ENCODE data around the gene PIP5KL1. TPM values are rescaled to one million over a fixed set of nuclear protein-coding genes. Genes with fewer than 3 reads are reported as not detected.
A peak's percentile ranks its signal among the peaks of the same experiment; 100 is the strongest.

Gene PIP5KL1
- total RNA-seq, 1 experiment from 2014 or later: 0.17 TPM

GRCh38 chr9:127904561-127905003, 26.0 kb downstream of the PIP5KL1 start:
- H3K36me3 Mint-ChIP-seq (ENCODE audit: insufficient read depth, unreplicated experiment): peaks cover 8% of the 10 kb centered on the region
- no TSS peak for BruUV-seq (replicated peaks)
- TF ChIP-seq, protein P1, sequence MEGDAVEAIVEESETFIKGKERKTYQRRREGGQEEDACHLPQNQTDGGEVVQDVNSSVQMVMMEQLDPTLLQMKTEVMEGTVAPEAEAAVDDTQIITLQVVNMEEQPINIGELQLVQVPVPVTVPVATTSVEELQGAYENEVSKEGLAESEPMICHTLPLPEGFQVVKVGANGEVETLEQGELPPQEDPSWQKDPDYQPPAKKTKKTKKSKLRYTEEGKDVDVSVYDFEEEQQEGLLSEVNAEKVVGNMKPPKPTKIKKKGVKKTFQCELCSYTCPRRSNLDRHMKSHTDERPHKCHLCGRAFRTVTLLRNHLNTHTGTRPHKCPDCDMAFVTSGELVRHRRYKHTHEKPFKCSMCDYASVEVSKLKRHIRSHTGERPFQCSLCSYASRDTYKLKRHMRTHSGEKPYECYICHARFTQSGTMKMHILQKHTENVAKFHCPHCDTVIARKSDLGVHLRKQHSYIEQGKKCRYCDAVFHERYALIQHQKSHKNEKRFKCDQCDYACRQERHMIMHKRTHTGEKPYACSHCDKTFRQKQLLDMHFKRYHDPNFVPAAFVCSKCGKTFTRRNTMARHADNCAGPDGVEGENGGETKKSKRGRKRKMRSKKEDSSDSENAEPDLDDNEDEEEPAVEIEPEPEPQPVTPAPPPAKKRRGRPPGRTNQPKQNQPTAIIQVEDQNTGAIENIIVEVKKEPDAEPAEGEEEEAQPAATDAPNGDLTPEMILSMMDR (IDR thresholded peaks at IDR 0.05; ENCODE audit: unreplicated experiment): no peak
- H3K4me1 Mint-ChIP-seq (ENCODE audit: low read depth, unreplicated experiment): peaks cover 8% of the 10 kb centered on the region
- intact Hi-C loops (cut with micrococcal nuclease; ENCODE audit: unreplicated experiment): no loop called here
- no peak for DNase-seq
- no peak overlapping the region for H3K27ac Mint-ChIP-seq (ENCODE audit: unreplicated experiment)
- CTCF ChIA-PET: no interaction called here
- H3K27me3 Mint-ChIP-seq (ENCODE audit: unreplicated experiment): no peaks in the 10 kb centered on the region
- no peak overlapping the region for H3K4me3 Mint-ChIP-seq (ENCODE audit: low read depth, unreplicated experiment)
- no peaks in the 10 kb centered on the region for H3K9me3 Mint-ChIP-seq (ENCODE audit: low read depth, unreplicated experiment)

DNA sequence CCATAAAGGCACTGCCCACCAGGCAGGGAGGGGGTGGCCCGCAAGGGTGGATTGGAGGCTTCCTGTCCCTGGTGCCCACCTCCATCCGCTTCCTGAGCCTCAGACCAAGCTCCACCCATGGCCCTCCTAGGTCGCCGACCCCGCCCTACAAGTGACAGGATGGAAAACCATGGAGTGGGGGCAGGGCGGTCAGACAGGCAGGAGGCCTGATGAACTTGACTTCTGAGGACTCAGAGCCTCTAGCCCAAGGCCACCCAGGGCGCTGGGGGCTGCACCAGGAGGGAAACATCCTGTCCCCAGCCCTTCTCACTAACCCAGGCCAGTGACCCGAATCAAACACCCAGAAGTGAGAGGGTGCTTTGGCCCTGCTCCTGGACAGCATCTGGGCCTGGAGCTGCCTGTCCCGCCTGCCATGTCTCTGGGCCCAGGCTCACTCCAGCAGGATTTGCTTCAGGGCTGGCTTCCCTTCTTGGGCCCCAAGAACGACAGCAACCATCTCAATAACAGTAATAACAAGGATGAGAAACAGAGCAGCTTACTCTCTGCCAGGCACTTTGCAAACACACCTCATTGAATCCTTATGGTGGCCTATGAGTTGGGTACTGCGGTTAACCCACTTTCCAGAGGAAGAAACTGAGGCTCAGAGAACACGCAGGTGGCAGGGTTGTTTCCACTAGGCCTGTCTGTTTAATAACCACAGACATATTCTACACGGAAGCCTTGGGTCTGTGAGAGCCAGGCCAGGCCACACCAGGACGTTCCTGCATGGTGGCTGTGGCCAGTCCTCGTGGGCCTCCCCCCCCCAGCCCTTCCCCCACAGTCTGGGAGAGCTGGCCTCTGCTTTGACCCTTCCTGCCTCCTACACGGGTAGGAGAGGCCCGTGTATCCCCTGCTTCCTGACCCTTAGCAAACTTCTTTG, 26.8 kb downstream of the PIP5KL1 start:
- Mint-ChIP-seq H3K4me3 (ENCODE audit: low read depth, unreplicated experiment) (no peak overlapping the region), H3K27ac (ENCODE audit: unreplicated experiment) (no peak overlapping the region), H3K27me3 (ENCODE audit: unreplicated experiment) (no peaks in the 10 kb centered on the region), H3K9me3 (ENCODE audit: low read depth, unreplicated experiment) (no peaks in the 10 kb centered on the region), H3K4me1 (ENCODE audit: low read depth, unreplicated experiment) (peaks cover 8% of the 10 kb centered on the region), H3K36me3 (ENCODE audit: insufficient read depth, unreplicated experiment) (peaks cover 11% of the 10 kb centered on the region)
- no peak for DNase-seq
- no TSS peak for BruUV-seq (replicated peaks)
- TF ChIP-seq, protein P1 (IDR thresholded peaks at IDR 0.05; ENCODE audit: unreplicated experiment): no peak
- CTCF ChIA-PET: interaction anchor here (0.7 kb wide), 1 partner anchor 14 kb away, joined by 3 read pairs; no protein-coding TSS in a partner anchor
- intact Hi-C loops (cut with micrococcal nuclease; ENCODE audit: unreplicated experiment): no loop called here

- TF ChIP-seq, protein P1 (IDR thresholded peaks at IDR 0.05; ENCODE audit: unreplicated experiment): no peak
- no TSS peak for BruUV-seq (replicated peaks)
- Mint-ChIP-seq H3K4me3 (ENCODE audit: low read depth, unreplicated experiment) (peak within 1 kb of the TSS; percentile 73), H3K27ac (ENCODE audit: unreplicated experiment) (peak within 1 kb of the TSS; percentile 27), H3K9me3 (ENCODE audit: low read depth, unreplicated experiment) (no peaks in the 10 kb centered on the region), H3K4me1 (ENCODE audit: low read depth, unreplicated experiment) (peaks cover 8% of the 10 kb centered on the region), H3K36me3 (ENCODE audit: insufficient read depth, unreplicated experiment) (peaks cover 20% of the 10 kb centered on the region), H3K27me3 (ENCODE audit: unreplicated experiment) (no peaks in the 10 kb centered on the region)
- intact Hi-C loops (cut with micrococcal nuclease; ENCODE audit: unreplicated experiment): no loop called here
- CTCF ChIA-PET: no interaction called here
- peak; percentile 77 for DNase-seq
These were observed 31.2 kb downstream of the PIP5KL1 start, which contains the start of gene ST6GALNAC6 for GRCh38 chr9:127899128-127899943. Gene ST6GALNAC6, minus strand, starts transcription at chr9:127899603. Its CDS starts 1,622 bp downstream, at chr9:127897981.

DNA sequence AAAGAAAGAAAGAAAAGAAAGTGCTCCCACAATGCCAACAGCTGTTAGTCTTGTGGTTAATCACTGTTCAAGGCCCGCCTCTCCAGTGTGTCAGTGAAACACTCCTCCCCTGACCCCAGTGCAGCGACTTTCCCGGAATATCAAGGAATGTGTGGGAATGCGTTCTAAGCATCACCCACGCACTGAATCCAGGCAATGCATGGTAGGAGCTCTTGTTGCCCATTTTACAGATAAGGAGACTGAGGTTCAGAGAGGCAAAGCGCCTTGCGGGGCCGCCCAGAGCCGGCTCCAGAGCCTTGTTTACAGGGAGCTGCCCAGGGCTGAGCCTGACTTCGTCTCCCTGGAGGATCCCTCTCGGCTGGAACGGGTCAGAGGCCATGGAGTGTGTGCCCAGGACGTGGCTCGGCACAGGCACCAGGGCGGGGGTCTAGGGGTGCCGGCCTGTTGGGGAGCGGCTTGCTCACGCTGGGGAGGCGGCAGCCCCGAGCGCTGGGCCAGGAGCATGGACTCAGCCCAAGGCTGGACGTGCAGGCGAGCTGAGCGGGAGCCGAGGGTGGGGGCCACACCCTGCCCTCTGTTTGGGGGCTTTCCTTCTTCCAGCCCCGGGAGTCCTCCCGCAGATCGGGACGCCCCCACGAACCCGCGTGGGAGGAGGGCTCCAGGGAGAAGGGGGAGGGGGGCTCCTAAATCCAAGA, 32.0 kb downstream of the PIP5KL1 start:
- Mint-ChIP-seq H3K27me3 (ENCODE audit: unreplicated experiment) (no peaks in the 10 kb centered on the region), H3K4me3 (ENCODE audit: low read depth, unreplicated experiment) (peak overlapping the region; percentile 73), H3K4me1 (ENCODE audit: low read depth, unreplicated experiment) (peaks cover 8% of the 10 kb centered on the region), H3K27ac (ENCODE audit: unreplicated experiment) (peak overlapping the region; percentile 27), H3K9me3 (ENCODE audit: low read depth, unreplicated experiment) (no peaks in the 10 kb centered on the region), H3K36me3 (ENCODE audit: insufficient read depth, unreplicated experiment) (peaks cover 26% of the 10 kb centered on the region)
- TF ChIP-seq, protein P1 (IDR thresholded peaks at IDR 0.05; ENCODE audit: unreplicated experiment): no peak
- DNase-seq: no peak
- CTCF ChIA-PET: no interaction called here
- no TSS peak for BruUV-seq (replicated peaks)
- intact Hi-C loops (cut with micrococcal nuclease; ENCODE audit: unreplicated experiment): no loop called here
